ENCODE measurements around the gene PHAX.

Gene PHAX

GRCh38 chr5:126577415-126577814 is 23.3 kb upstream of the PHAX start:
- no peak for ATAC-seq
- TF ChIP-seq BACH2 (CRISPR knock-in tag; IDR thresholded peaks at IDR 0.05; ENCODE audit: borderline replicate concordance) (no peak), OSR1 (CRISPR knock-in tag; IDR thresholded peaks at IDR 0.05) (no peak)

- no peak for ATAC-seq
- TF ChIP-seq ZFP3 (CRISPR knock-in tag; IDR thresholded peaks at IDR 0.05) (no peak), ISL1 (CRISPR knock-in tag; IDR thresholded peaks at IDR 0.05) (no peak), OSR1 (CRISPR knock-in tag; IDR thresholded peaks at IDR 0.05) (no peak), ESRRG (CRISPR knock-in tag; IDR thresholded peaks at IDR 0.05) (no peak)
Measured at GRCh38 chr5:126579716-126580115, 21.0 kb upstream of the PHAX start.

GRCh38 chr5:126583761-126584160 is 17.0 kb upstream of the PHAX start:
- no peak for ATAC-seq

GRCh38 chr5:126587551-126588390 is 13.0 kb upstream of the PHAX start:
- no peak for TF ChIP-seq ZC3H10 (CRISPR knock-in tag; IDR thresholded peaks at IDR 0.05)
- ATAC-seq = no peak

More at GRCh38 chr5:126583761-126584160, 17.0 kb upstream of the PHAX start:
- no peak for TF ChIP-seq ZFP30 (CRISPR knock-in tag; IDR thresholded peaks at IDR 0.05)
- TF ChIP-seq CREB5 (CRISPR knock-in tag; IDR thresholded peaks at IDR 0.05; ENCODE audit: low read depth) = no peak
- no peak for TF ChIP-seq ISL1 (CRISPR knock-in tag; IDR thresholded peaks at IDR 0.05)
- no peak for TF ChIP-seq ZNF565 (CRISPR knock-in tag; conservative IDR thresholded peaks at IDR 0.05; ENCODE audit: low read depth)

- no peak for ATAC-seq
- TF ChIP-seq SNAI2 (CRISPR knock-in tag; IDR thresholded peaks at IDR 0.05) (no peak), OSR1 (CRISPR knock-in tag; IDR thresholded peaks at IDR 0.05) (no peak), CSRNP3 (CRISPR knock-in tag; IDR thresholded peaks at IDR 0.05) (no peak), GLIS3 (CRISPR knock-in tag; IDR thresholded peaks at IDR 0.05) (no peak), BACH2 (CRISPR knock-in tag; IDR thresholded peaks at IDR 0.05; ENCODE audit: borderline replicate concordance) (no peak), ZNF565 (CRISPR knock-in tag; conservative IDR thresholded peaks at IDR 0.05; ENCODE audit: low read depth) (no peak), ARNTL (CRISPR knock-in tag; IDR thresholded peaks at IDR 0.05; ENCODE audit: borderline replicate concordance, low read depth) (no peak), ZFP3 (CRISPR knock-in tag; IDR thresholded peaks at IDR 0.05) (no peak)
Measured at GRCh38 chr5:126589536-126590297, 11.0 kb upstream of the PHAX start.

GRCh38 chr5:126591549-126591948 is 9.2 kb upstream of the PHAX start:
- no peak for TF ChIP-seq ARNTL (CRISPR knock-in tag; IDR thresholded peaks at IDR 0.05; ENCODE audit: borderline replicate concordance, low read depth)

GRCh38 chr5:126594748-126595485 is 5.8 kb upstream of the PHAX start, which contains the start of gene ALDH7A1:
Gene ALDH7A1 (minus strand): TSS chr5:126595219. CDS start chr5:126595198, 21 bp downstream.
- TF ChIP-seq BACH2 (CRISPR knock-in tag; IDR thresholded peaks at IDR 0.05; ENCODE audit: borderline replicate concordance) (no peak), ZNF70 (CRISPR knock-in tag; IDR thresholded peaks at IDR 0.05) (no peak), ZFP30 (CRISPR knock-in tag; IDR thresholded peaks at IDR 0.05) (no peak), RARB (CRISPR knock-in tag; IDR thresholded peaks at IDR 0.05) (no peak), POU6F1 (CRISPR knock-in tag; IDR thresholded peaks at IDR 0.05; ENCODE audit: borderline replicate concordance, low read depth) (no peak), OSR1 (CRISPR knock-in tag; IDR thresholded peaks at IDR 0.05) (no peak), ARNTL (CRISPR knock-in tag; IDR thresholded peaks at IDR 0.05; ENCODE audit: borderline replicate concordance, low read depth) (no peak), ZNF565 (CRISPR knock-in tag; conservative IDR thresholded peaks at IDR 0.05; ENCODE audit: low read depth) (no peak), CREB5 (CRISPR knock-in tag; IDR thresholded peaks at IDR 0.05; ENCODE audit: low read depth) (no peak)
- ATAC-seq = peak; percentile 91

More at GRCh38 chr5:126591549-126591948, 9.2 kb upstream of the PHAX start:
- no peak for ATAC-seq
